ENCODE measurements around the gene PKMYT1.

DNA sequence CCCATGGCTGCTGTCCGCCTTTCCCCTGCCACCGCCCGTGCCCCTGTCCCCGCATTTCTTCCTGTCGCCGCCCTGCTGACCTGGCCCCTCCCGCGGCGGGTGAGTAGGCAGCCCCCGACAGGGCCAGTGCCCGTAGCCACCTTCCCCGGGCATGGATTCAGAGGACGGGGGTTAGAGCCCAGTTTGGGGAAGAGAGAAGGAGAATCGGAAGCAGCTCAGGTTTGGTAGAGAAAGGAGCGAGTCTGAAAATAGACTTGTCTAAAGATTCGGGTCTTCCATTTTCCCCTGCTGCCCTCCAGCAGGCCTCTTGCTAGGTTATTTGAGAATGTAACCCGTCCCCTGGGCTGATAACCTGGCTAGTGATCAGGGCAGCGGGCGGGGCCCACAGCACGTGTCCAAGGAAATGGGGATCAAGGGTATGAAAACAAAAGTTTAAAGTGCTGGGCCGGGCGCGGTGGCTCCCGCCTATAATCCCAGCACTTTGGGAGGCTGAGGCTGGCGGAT is 24.6 kb upstream of the PKMYT1 start:
- TF ChIP-seq, protein P1, sequence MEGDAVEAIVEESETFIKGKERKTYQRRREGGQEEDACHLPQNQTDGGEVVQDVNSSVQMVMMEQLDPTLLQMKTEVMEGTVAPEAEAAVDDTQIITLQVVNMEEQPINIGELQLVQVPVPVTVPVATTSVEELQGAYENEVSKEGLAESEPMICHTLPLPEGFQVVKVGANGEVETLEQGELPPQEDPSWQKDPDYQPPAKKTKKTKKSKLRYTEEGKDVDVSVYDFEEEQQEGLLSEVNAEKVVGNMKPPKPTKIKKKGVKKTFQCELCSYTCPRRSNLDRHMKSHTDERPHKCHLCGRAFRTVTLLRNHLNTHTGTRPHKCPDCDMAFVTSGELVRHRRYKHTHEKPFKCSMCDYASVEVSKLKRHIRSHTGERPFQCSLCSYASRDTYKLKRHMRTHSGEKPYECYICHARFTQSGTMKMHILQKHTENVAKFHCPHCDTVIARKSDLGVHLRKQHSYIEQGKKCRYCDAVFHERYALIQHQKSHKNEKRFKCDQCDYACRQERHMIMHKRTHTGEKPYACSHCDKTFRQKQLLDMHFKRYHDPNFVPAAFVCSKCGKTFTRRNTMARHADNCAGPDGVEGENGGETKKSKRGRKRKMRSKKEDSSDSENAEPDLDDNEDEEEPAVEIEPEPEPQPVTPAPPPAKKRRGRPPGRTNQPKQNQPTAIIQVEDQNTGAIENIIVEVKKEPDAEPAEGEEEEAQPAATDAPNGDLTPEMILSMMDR (conservative IDR thresholded peaks at IDR 0.05 in 1 of 2, IDR thresholded peaks at IDR 0.05 in 1 of 2; ENCODE audit: extremely low read depth in 1 of 2, insufficient read depth in 1 of 2, low read depth in 1 of 2, low read length in 2 of 2) = no peak
- TF ChIP-seq EZH2 (IDR thresholded peaks at IDR 0.05; ENCODE audit: borderline replicate concordance, low read length) = no peak

Measured in mammary epithelial cell (primary cell).